Stomach (tissue), 4 donors: ENCODE measurements around the gene SDHA.
"Not testable (repeated sequence)": the region's sequence is repeated elsewhere in the genome, so short reads cannot be mapped to it uniquely, and the experiment has no call there.

Experiments
- POLR2A ChIP-seq, 4 donors: fragments of 450-650 bp; IDR thresholded peaks; one replicate each; pipeline ENCODE4 v1.6.1; 2016; ENCODE audit warnings: antibody characterized with exemption in 4 of 4, control low read depth in 2 of 4, mild to moderate bottlenecking in 1 of 4, moderate library complexity in 1 of 4
- TF ChIP-seq, protein P1 (sequence below), 7 experiments: fragments of 450-650 bp in 4 of 7; fragments of 200-600 bp in 3 of 7; sonication (generic) in 3 of 7; IDR thresholded peaks; one replicate each; pipeline ENCODE4 v1.5.1; 2016 to 2019; ENCODE audit warnings: antibody characterized with exemption in 7 of 7, control low read depth in 2 of 7, mild to moderate bottlenecking in 1 of 7

DNA sequence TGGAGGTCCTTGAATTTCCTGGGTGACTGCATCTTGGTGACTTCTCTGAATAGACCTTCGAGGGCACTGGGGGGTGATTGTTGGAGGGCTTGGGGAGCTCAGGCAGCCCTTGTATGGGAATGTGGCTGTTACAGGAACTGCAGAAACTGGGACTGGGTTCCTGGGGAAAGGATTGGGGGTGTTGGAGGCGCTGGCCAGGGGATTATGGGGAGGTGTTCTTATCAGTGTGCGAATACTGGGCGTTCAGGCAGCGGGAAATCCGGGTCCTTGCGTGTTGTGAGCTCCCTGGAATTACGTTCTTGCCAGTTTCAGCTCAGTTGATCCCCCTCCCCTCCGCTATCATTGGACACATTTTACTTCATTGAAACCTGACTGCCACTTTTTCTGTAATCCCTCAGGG, 55.0 kb downstream of the SDHA start:
- TF ChIP-seq, protein P1, sequence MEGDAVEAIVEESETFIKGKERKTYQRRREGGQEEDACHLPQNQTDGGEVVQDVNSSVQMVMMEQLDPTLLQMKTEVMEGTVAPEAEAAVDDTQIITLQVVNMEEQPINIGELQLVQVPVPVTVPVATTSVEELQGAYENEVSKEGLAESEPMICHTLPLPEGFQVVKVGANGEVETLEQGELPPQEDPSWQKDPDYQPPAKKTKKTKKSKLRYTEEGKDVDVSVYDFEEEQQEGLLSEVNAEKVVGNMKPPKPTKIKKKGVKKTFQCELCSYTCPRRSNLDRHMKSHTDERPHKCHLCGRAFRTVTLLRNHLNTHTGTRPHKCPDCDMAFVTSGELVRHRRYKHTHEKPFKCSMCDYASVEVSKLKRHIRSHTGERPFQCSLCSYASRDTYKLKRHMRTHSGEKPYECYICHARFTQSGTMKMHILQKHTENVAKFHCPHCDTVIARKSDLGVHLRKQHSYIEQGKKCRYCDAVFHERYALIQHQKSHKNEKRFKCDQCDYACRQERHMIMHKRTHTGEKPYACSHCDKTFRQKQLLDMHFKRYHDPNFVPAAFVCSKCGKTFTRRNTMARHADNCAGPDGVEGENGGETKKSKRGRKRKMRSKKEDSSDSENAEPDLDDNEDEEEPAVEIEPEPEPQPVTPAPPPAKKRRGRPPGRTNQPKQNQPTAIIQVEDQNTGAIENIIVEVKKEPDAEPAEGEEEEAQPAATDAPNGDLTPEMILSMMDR (IDR thresholded peaks at IDR 0.05): not testable (repeated sequence)
- TF ChIP-seq POLR2A (IDR thresholded peaks at IDR 0.05): not testable (repeated sequence)
